ENCODE measurements around the gene ZIC3.
"Not testable (repeated sequence)": the region's sequence is repeated elsewhere in the genome, so short reads cannot be mapped to it uniquely, and the experiment has no call there.

Gene ZIC3

GRCh38 chrX:137549073-137549472, 16.9 kb upstream of the ZIC3 start:
- DNase-seq (ENCODE audit: low read depth): no peak
- H3K4me3 ChIP-seq (ENCODE audit: low read depth, low read length): no peak overlapping the region
- TF ChIP-seq MAX (IDR thresholded peaks at IDR 0.05; ENCODE audit: low read depth, low read length) (no peak), POLR2A (IDR thresholded peaks at IDR 0.05; ENCODE audit: extremely low read depth, insufficient read length) (no peak)

- no peak overlapping the region for H3K4me3 ChIP-seq (ENCODE audit: low read depth, low read length)
- TF ChIP-seq POLR2A (IDR thresholded peaks at IDR 0.05; ENCODE audit: extremely low read depth, insufficient read length): no peak
- no peak for TF ChIP-seq MYC (IDR thresholded peaks at IDR 0.05; ENCODE audit: low read depth, low read length)
- no peak for TF ChIP-seq CTCF (IDR thresholded peaks at IDR 0.05; ENCODE audit: low read depth, low read length)
- no peak for TF ChIP-seq MAX (IDR thresholded peaks at IDR 0.05; ENCODE audit: low read depth, low read length)
- no peak for DNase-seq (ENCODE audit: low read depth)
These were observed 15.9 kb upstream of the ZIC3 start for GRCh38 chrX:137549851-137550664.

- no peak for DNase-seq (ENCODE audit: low read depth)
- no peak overlapping the region for H3K4me3 ChIP-seq (ENCODE audit: low read depth, low read length)
These were observed 15.2 kb upstream of the ZIC3 start for GRCh38 chrX:137550665-137551261.

GRCh38 chrX:137552098-137552497, 13.8 kb upstream of the ZIC3 start:
- H3K4me3 ChIP-seq (ENCODE audit: low read depth, low read length); DNase-seq (ENCODE audit: low read depth): not testable (repeated sequence)

More at GRCh38 chrX:137550665-137551261, 15.2 kb upstream of the ZIC3 start:
- no peak for TF ChIP-seq POLR2A (IDR thresholded peaks at IDR 0.05; ENCODE audit: extremely low read depth, insufficient read length)
- TF ChIP-seq MAX (IDR thresholded peaks at IDR 0.05; ENCODE audit: low read depth, low read length): no peak
- TF ChIP-seq CTCF (IDR thresholded peaks at IDR 0.05; ENCODE audit: low read depth, low read length): no peak

- TF ChIP-seq MAX (IDR thresholded peaks at IDR 0.05; ENCODE audit: low read depth, low read length): no peak
- TF ChIP-seq POLR2A (IDR thresholded peaks at IDR 0.05; ENCODE audit: extremely low read depth, insufficient read length): no peak
- TF ChIP-seq CTCF (IDR thresholded peaks at IDR 0.05; ENCODE audit: low read depth, low read length): no peak
- no peak for TF ChIP-seq MYC (IDR thresholded peaks at IDR 0.05; ENCODE audit: low read depth, low read length)
- DNase-seq (ENCODE audit: low read depth): no peak
- H3K4me3 ChIP-seq (ENCODE audit: low read depth, low read length): no peak overlapping the region
These were observed 3.8 kb upstream of the ZIC3 start for GRCh38 chrX:137562096-137562495.

GRCh38 chrX:137563681-137564651, 2.0 kb upstream of the ZIC3 start:
- TF ChIP-seq CTCF (IDR thresholded peaks at IDR 0.05; ENCODE audit: low read depth, low read length) (no peak), POLR2A (IDR thresholded peaks at IDR 0.05; ENCODE audit: extremely low read depth, insufficient read length) (no peak), MAX (IDR thresholded peaks at IDR 0.05; ENCODE audit: low read depth, low read length) (no peak), MYC (IDR thresholded peaks at IDR 0.05; ENCODE audit: low read depth, low read length) (no peak)
- no peak for DNase-seq (ENCODE audit: low read depth)
- H3K4me3 ChIP-seq (ENCODE audit: low read depth, low read length): no peak overlapping the region
